Activated gamma-delta T cell treated with anti-CD3 and anti-CD28 coated beads, Interleukin-2, amount 50 U/mL, for 16 hours (primary cell): ENCODE data around the gene CIC.
A peak's percentile ranks its signal among the peaks of the same experiment; 100 is the strongest.

Experiments
- DNase-seq: peaks from one replicate; pipeline ENCODE4 v3.0.0-alpha.2; 2020; ENCODE audit warnings: low read depth

The CIC gene

DNA sequence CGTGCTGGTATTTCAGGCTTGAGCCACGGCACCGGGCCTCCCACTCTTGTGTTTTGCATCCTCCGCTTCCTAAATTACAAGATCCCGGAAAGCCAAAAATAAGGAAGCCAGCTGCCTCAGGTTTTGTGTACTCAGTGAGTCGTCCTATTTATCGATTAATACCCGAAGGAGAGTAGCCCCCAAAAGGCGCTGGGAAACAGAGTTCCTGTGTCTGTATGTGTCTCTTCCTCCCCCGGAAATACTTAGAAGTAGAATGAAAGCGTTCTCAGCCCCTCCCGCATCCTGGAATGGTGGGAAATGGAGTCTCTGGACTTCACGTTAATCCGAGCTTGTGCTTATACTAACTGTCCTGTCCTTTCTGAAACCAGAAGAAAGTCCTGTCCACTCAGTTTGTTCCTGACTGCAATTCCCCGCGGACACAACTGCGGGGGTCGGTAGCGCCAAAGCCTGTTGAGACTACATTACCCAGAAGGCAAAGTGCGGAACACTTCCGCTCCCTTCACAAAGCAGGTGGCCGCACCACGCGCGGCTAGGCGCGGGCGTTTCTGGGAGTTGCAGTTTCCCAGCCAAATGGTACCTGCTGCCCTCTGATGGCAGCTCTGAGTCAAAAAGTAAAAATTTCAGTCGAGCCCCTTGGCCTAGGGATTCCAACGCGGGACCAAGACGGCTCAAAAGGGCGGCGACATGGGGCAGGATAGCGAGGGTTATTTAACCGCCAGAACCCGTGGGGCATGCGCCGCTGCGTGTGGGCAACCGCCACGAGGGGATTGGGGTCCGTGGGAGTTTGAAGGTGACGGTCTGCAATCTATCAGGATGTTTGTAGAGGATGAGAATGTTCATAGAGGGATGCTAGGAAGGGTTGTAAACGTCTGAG, 24.5 kb upstream of the CIC start:
- peak; percentile 87 for DNase-seq

DNA sequence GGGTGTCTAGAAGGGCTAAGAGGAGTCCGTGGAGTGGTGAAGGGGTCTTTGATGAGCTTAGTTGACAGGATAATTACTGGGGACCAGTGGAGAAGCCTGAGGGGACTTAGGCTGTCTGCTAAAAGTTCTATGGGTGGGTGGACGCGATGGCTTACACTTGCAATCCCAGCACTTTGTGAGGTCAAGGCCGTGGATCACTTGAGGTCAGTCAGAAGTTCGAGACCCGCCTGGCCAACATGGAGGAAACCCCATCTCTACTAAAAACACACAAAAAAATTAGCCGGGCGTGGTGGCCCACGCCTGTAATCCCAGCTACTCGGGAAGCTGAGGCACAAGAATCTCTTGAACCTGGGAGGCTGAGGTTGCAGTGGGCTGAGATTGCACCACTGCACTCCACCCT, 23.8 kb upstream of the CIC start:
- no peak for DNase-seq

DNA sequence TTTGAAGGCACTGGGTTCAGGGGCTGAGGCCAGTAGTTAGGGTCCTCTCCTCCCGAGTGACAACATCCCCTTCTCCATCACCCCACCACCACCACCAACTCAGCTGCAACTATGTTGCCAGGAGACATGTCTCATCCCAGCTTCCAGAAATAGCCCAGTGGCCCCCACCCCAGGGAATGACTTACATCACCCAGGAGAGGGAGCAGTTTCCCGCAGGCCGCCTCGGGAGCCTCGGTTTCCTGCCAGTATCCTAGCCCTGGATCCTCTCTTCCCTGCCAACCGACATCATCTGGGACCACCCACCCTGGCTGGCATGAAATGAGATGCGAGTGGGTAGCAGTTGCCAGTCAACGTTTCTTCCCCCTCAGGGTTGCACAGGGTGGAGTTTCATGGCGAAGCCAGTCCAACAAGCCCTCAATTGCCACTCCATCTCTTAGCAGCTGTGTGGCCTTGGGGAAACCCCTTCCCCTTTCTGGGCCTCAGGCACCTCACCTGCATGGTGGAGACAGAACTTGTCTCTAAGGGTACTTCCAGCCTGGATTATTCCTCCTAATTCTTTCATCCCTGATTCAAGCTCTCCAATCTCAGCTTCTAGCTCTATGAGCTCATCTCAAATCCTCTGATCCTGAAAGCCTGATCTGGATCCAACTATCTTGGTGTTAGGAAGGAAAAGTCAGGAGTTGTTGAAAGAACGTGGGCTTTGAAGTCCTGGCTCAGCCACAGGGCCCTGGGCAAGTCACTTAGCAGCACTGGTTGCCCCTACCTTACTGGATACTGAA, 22.7 kb upstream of the CIC start:
- no peak for DNase-seq

DNA sequence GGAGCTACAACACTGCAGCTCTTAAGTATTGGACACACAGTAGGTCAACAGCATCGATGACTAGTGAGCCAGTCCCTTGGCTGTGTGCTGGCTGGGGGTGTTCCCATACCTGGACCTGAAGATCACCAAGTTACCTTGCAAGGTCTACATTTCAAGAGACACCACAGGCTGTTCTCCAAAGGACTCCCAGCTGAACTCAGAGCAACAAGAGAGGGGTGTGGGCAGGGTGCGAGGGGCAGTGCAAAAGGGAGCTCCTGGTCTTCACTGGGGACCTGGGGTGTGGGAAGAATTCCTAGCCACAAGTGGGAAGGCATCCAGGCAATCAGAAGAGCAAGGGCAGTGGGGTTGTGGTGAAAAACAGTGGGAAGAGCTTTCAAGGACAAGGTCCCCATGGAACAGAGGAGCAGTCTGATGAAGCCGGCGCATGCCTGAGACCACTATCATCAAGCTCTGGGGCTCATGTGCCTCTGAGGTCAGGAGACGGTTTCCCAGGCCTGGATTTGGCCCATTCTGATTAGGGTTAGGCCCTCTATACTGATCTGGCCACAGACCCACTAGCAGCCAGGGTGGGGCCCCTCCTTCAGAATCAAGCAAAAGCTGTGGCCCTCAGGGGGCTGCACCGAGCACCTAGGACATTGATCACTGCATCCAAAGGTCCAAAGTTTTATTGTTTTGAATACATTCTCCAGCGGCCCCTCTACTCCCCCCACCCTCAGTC, 22.0 kb upstream of the CIC start:
- DNase-seq = no peak

DNA sequence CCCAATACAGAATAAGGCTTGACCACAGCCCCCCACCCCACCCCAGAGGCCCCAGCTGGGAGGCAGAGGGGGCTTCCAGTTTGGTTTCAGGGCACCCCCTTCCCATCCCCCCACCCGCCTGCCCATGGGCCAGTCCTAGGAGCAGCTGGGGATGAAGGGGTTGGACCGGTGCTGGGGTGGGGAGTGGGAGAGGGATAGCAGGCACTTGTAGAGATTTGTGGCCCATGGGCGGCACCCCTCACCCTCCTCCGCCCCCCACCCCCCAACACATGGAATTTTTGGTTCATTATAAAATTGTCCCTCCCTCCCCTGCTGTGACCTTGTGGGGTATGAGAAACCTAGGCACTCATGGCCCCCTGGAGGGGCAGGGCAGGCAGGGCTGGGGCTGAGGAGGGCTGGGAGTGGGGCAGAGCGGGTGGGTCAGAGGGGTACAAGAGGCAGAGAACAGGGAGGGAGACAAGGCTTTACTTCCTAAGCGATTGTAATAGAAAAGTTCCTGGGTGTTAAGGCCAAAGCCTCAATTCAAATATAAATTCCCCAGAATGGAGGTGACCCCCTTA, 21.3 kb upstream of the CIC start:
- no peak for DNase-seq

DNA sequence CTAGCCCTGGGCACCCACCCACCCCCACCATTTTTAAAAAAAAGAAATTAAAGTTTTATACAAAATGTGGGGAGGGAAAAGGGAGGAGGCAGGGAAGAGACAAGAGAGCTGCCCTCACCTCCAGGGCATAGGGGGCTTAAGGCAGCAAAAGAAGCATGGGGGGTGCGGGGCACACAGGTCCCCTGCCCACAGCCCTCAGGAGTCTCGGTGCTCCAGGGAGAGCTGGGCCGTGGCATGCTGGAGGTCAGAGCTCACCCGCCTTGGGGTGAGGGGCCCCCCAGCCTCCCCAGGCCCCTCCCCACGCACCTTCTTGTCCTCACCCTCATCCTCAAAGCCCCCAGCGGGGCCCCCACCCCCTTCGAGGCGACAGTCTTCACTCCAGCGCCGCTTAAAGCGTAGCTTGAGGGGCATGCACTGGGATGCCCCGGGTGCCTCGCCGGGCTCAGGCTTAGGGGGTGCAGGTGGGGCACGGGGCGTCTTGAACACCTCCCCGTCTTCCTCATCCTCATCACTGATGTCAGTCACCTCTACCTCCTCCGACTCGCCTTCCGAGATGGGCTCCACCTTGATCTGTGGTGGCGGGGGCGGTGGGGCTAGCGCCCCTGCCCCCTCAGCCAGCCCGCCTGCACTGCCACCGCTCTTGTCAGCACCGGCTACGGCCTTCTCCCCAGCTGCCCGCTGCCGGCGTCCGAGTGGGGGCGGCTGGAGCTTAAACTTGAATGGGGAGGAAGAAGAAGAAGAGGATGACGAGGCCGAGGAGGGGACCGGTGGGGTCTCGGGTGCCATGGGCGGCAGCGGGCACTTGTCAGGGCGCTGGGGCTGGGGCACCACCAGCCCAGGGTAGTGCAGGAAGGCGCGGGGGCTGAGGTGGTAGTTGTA, 20.5 kb upstream of the CIC start:
- no peak for DNase-seq

DNA sequence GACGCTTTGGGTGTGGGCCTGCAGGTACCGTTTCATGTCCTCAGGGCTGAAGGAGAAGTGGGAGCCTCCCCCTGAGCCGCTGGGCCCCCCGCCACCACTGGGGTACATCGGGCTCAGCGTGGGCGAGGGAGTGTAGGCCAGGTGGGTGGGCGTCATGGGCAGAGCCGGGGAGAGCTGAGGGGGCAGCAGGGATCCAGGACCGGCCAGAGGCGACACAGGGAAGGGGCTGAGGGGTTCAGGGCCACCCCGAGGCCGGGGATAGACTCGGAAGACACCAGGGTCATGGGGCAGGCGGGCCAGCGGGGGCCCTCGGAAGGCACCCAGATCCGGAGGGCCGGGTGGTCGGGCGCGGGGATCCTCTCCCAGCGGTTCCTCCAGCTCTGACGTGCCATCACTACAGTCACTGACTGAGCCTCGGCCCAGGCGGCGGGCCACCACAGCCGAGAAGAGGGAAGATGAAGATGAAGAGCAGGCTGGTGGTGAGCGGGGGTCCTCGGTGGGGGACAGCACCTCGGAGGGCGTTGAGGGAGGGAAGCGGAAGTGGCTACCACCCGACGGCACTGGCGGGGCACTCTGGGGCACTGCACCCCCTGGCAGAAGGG, 19.8 kb upstream of the CIC start:
- no peak for DNase-seq

DNA sequence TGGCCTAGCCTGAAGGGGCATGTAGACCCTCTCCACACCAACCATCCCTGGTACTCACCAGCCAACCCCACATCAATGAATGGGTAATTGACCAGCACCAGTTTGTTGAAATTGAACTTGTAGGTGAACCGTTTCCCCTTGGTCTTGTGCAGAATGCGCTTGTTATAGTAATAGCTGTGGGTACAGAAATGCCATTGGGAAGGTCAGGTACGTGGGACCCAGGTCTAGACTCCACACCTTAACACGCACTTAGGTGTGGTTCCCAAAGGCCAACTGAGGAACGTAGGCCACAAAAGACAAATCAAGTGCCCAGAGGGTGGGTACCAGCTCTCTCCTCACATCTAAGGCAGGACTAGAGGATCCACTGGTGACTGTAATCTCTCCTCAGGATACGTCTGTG, 19.3 kb upstream of the CIC start:
- DNase-seq = no peak

DNA sequence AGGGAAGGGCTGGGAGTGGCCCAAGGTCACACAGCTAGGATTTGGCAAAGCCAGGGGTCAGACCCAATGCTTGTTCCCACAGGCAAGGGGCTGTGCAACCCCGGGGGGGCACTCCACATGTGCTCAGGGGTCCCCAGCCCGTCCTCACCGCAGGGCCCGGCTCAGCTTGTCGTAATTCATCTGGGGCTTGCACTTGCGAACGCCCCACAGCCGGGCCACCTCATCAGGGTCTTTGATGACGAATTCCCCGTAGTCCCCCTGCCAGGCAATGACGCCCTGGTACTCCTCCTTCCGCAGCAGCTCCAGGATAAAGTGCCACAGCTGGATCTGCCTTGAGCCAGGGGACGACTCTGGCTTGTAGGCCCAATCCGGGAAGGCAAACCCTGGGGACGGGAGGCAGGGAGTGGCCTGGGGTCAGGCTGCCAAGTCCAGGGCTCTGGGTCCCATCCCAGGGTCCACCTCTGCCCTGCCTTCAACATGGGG, 18.8 kb upstream of the CIC start:
- DNase-seq = no peak

DNA sequence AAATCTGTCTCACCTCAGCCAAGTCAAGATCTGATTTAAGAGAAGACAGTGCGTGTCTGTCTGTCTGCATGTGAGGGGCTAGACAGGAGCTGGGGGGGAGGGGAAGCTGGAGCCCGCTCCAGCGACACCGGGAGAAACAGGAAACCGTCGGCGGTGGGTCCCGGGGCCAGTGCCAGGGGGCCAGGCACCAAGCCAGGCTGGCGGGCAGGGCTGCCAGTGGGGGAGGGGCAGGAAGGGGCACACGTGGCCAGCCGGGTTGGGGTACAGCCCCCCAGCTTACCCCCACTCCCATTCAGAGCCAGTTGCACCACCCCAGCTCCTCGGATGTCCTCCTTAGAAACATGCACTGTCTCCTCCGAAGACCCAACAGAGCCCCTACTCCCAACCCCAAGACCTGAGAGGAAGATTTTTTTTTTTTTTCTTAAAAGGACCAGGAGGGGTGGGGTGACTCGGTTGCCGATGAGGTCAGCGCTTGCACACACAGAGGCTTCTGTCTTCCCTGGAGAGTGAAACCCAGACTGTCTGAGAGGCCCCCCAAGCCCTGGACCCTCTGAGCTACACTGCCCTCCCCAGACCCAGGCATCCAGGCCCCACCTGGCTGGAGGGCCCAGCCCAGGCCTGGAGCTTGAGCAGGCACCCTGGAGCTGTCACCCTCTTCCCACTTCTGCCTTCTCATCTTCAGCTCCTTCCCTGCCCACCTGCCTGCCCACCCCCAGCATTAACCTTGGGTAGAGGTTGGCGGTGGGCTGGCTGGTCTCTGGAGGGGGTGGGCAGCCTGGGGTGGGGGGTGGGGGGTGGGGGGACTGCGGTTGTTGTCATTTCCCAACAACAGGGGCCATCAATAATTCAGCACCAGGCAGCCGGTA, 18.2 kb upstream of the CIC start:
- DNase-seq = no peak

DNA sequence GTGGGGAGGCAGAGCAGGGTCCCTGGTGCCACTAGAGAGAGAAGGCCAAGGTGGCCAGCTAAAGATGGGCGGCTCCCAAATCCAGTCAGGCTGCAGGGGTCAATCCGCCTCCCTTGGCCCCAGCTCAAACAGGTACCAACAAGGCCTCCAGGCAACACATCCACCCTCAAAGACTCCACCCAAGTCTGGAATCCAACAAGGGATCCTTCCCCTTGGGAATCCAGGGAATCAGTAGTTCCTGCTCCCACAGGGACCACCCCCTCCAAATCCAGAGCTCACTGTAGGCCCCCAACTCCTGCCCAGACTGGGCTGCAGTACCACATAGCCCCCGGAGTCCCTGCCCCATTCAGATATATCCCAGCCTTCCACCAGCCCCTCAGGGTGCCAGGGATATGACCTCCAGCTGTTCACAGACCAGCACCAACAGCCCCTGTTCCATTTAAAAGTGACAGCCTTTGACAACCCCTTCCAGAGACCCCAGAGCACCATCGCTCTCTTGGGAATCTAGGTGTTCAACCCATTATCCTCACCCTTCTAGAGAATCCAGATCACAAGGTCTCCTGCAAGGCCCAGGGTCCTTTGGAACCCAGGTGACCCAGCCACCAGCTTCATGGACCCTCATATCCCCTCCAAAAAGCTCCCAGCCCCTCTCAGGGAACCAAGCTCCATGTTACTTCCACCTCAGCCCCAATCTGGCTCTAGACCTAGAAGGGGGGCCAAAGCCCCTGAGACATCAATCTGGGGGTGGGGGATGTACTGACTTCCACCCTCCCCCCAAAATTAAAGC, 17.3 kb upstream of the CIC start:
- no peak for DNase-seq

DNA sequence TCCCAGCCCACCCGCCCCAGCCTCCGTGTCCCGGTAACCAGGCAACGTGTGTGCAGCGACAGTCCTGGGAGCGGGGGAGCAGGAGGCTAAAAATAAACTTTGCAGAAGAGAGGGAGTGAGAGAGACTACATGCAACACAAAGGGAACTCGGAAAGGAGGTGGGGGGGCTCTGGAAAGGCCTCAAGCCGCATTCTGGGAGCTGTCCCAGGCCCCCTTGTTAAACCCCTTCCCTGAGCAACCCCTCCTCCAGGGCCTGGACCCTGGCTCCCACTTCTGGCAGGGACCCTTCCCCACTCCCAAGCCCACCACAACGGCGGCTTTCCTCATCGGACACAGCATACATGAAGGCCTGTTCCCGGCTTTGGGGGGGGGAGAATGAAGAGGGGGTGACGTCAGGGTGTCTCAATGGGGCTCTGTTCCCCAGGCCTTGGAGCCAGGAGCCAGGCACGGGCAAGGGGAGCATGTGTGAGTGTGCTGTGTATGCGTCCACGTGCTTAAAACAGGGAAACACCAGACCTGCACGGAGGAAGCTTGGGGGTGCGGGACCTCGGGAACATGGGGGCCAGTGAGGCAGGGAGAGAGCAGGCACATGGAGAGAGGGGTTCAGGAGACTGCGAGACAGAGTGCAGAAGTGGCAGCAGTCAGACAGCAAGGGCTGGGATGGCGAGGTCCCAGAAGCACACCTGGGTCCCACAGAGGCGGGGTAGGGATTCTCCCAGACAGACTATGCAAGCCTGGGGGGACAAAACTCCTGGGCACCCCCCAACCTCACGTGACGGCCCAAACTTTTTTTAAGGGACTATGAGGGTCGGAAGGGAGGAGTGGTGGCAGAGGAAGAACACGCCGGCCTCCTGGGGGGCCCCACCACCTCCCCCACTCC, 16.4 kb upstream of the CIC start:
- no peak for DNase-seq

DNA sequence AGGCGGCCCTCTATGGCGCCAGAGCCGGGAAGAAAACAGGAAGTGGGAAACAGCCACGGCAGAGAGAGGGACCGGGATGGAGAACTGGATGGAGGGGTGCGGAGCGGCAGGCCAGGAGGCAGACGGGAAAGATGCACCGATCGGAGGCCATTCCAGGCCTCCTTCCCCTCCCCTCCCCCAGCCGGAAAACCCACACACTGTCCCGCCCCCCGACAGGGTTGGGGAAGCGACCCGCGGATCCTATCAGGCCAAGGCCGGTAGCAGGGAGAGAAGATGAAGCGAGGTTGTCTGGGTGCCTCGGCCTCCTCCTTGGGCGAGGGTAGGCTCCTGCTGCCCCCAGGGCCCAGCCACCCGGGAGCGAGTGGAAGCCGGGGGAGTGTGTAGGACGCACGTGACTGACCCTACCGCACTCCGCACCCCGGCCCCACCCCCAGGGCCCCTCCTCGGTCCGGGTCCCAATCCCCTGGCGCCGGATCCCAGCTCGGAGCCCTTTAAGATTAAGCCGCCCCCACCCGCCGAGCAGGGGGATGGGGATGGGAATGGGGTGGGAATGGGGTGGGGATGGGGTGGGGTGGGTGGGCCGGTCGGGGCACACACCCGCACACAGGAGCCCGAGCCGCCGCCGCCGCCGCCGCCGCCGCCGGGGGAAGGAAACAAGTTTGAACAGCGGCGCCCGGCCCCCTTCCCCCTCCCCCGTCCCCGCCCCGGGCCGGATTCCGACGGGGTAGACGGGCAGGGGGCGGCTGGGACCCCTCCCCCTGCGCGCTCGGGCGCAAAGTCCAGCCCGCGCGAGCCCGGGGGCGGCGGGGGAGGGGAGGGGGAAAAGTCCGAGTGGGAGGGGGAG, 15.6 kb upstream of the CIC start:
- peak; percentile 27 for DNase-seq

DNA sequence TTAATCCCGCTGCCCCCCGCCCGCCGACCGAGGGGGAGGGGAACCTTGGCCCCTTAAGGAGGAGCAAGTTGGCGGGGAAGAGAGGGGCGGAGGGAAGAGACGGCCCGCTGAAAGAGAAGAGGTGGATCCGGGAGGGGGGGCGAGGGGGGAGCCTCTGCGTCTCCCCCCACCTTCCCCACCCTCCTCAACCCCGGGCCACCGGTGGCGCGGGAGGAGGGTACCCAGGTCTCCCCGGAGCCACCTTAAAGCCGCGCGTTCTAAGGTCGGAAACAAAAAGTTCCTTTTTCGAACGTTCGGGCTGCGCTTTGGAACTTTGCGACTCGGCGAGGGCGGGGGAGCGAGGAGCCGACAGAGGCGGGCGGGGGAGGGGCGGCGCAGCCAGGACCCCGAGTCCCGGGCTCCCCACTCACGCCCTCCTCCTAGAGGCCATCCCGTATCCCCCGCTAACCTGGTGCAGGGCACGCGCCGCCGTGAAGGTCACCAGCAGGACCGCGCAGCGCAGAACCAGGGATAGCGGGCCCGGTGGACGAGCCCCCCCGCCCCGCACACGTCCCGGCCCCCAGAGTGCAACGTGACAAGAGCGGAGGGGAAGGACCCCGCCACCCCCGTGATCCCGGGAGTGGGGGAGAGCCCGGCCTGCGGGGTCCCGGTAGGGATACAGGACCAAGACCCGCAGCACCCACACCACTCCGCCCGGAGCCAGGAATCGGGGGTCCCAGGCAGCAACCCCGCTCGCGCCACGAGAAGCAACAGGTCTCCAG, 14.8 kb upstream of the CIC start:
- peak; percentile 67 for DNase-seq

DNA sequence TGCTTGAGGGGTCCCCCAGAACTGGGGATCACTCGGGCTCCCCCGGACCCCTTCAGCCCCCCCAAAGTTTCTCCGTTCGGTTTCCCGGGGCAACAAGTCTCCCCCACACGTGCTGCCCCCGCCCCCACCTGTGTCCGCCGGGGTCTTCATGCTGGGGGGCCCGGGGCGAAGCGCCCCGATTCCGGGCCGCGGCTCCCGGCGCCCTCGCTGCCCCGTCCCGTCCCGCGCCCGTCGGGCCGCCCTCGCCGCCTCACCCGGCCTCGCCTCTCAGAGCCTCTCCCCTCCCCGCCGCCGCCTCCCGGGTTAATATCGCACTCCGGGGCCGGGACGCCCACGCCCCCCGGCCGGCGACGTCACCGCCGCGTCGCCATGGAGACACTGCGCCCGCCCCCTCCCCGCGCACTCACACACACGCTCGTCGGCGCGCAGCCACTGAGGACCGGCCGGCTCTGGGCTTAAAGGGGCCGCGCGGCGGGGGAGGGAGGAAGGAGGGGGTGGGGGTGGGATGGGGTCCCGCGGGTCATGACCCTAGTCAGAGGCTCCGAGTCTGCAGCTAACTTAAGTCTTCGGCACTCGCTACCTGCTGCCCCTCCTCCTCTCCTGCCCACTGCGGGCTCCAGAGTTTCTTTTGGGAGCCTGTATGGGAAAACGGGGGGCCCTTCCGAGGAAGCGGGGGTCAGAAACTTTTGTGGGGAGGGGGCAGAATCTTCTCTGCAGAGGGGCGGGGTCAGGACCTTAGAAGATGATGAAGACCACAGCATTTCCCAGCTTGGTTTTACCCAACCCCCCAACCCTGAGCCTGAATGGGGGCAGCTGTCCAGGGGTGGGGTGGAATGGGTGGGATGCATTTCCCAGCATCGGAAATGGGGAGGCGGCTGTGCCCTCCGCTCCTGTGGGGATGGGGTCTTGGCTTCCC, 13.9 kb upstream of the CIC start, which contains the start of gene ERF:
TSS of gene ERF (minus strand) at position 279 of the 916 bp plus-strand sequence. CDS start at position 150, 129 bp downstream.
- DNase-seq = peak; percentile 90
